Caki2 (cell line): ENCODE results near the gene RBP4. TPM values are rescaled to one million over a fixed set of nuclear protein-coding genes. Genes with fewer than 3 reads are reported as not detected.

Source experiments
- DNase-seq: peaks from one replicate; pipeline ENCODE4 v3.0.0-alpha.2; 2015; ENCODE audit warnings: low read depth
- in situ Hi-C: cut with HindIII; loops from 2 replicates; pipeline ENCODE4 v1.10.0; 2016; ENCODE audit warnings: low sequenced_read_pairs, low pct_unique_long_range_greater_than_20kb, mixed read lengths
- total RNA-seq: library from RNA; depleted of rRNA; stranded (reverse); fragments of >200 nt; shearing (Covaris generic); gene quantifications from 2 replicates; pipeline ENCODE4 v1.2.3, GENCODE V29; 2014; ENCODE audit warnings: low replicate concordance

RBP4 gene
- total RNA-seq, 1 experiment from 2014 or later, result 0.54 TPM

- no peak for DNase-seq
- in situ Hi-C loops, result no loop called here
Observed at GRCh38 chr10:93599335-93599734, 1.7 kb downstream of the RBP4 start.

- DNase-seq, result no peak
- in situ Hi-C loops, result no loop called here
Observed at GRCh38 chr10:93598157-93598556, 2.9 kb downstream of the RBP4 start.

- in situ Hi-C loops, result no loop called here
Observed at GRCh38 chr10:93597075-93597599, 3.9 kb downstream of the RBP4 start.

GRCh38 chr10:93596539-93596938 lies 4.5 kb downstream of the RBP4 start:
- DNase-seq, result no peak
- in situ Hi-C loops, result no loop called here

More at GRCh38 chr10:93597075-93597599, 3.9 kb downstream of the RBP4 start:
- DNase-seq, result no peak

- in situ Hi-C loops, result no loop called here
- peak; percentile 14 for DNase-seq
Observed at GRCh38 chr10:93595378-93596161, 5.5 kb downstream of the RBP4 start.

- in situ Hi-C loops, result no loop called here
- no peak for DNase-seq
Observed at GRCh38 chr10:93594518-93594917, 6.5 kb downstream of the RBP4 start.

- DNase-seq, result no peak
- in situ Hi-C loops, result no loop called here
Observed at GRCh38 chr10:93593749-93594148, 7.3 kb downstream of the RBP4 start.

GRCh38 chr10:93593254-93593653 lies 7.8 kb downstream of the RBP4 start:
- in situ Hi-C loops, result no loop called here
- no peak for DNase-seq

- in situ Hi-C loops, result no loop called here
- no peak for DNase-seq
Observed at GRCh38 chr10:93591065-93591808, 9.8 kb downstream of the RBP4 start.

- in situ Hi-C loops, result no loop called here
- no peak for DNase-seq
Observed at GRCh38 chr10:93590638-93591037, 10.4 kb downstream of the RBP4 start.

- in situ Hi-C loops, result no loop called here
- no peak for DNase-seq
Observed at GRCh38 chr10:93589648-93590562, 11.1 kb downstream of the RBP4 start.

- no peak for DNase-seq
- in situ Hi-C loops, result no loop called here
Observed at GRCh38 chr10:93584445-93584844, 16.6 kb downstream of the RBP4 start.

- peak; percentile 14 for DNase-seq
- in situ Hi-C loops, result no loop called here
Observed at GRCh38 chr10:93580828-93581227, 20.2 kb downstream of the RBP4 start.

GRCh38 chr10:93579985-93580711 lies 20.9 kb downstream of the RBP4 start:
- DNase-seq, result no peak
- in situ Hi-C loops, result no loop called here

- no peak for DNase-seq
- in situ Hi-C loops, result no loop called here
Observed at GRCh38 chr10:93579089-93579488, 21.9 kb downstream of the RBP4 start.

- DNase-seq, result no peak
- in situ Hi-C loops, result no loop called here
Observed at GRCh38 chr10:93577565-93577964, 23.5 kb downstream of the RBP4 start.

- DNase-seq, result no peak
- in situ Hi-C loops, result no loop called here
Observed at GRCh38 chr10:93576888-93577287, 24.1 kb downstream of the RBP4 start.

- in situ Hi-C loops, result no loop called here
- DNase-seq, result no peak
Observed at GRCh38 chr10:93573924-93574323, 27.1 kb downstream of the RBP4 start.
